CD8-positive, alpha-beta memory T cell (primary cell): ENCODE results near the gene UBE4B. TPM values are rescaled to one million over a fixed set of nuclear protein-coding genes. Genes with fewer than 3 reads are reported as not detected.
"Not testable (repeated sequence)": the region's sequence is repeated elsewhere in the genome, so short reads cannot be mapped to it uniquely, and the experiment has no call there.

ENCODE experiments used
- CTCF ChIA-PET: fragments of 350-600 bp; sonication (Branson Sonifier 250); formaldehyde crosslinking; loops from one replicate; lab custom pipeline; 2021; ENCODE audit warnings: antibody characterized with exemption; lab: Charles Lee
- POLR2A ChIA-PET: fragments of 350-600 bp; sonication (Branson Sonifier 250); formaldehyde crosslinking; loops from one replicate; lab custom pipeline; 2021; ENCODE audit warnings: antibody characterized with exemption; lab: Charles Lee
- DNase-seq, 5 donors: peaks; one replicate each; pipeline versions ENCODE4 v3.0.0 to v3.0.0-alpha.2; 2020 to 2022; ENCODE audit warnings: mixed read lengths in 1 of 5
- H3K27ac ChIP-seq: one replicate; pipeline ENCODE4 v1.7.0; 2013; ENCODE audit warnings: low read depth, mild to moderate bottlenecking, low read length, moderate library complexity
- H3K27me3 ChIP-seq: 2 replicates; pipeline ENCODE4 v1.7.0; 2013; ENCODE audit warnings: low read length, mild to moderate bottlenecking; ENCODE audit not compliant: insufficient read depth, poor library complexity, severe bottlenecking
- H3K36me3 ChIP-seq: 2 replicates; pipeline ENCODE4 v1.7.0; 2013; ENCODE audit warnings: mild to moderate bottlenecking, low read length, moderate library complexity; ENCODE audit not compliant: insufficient read depth
- H3K4me1 ChIP-seq: 2 replicates; pipeline ENCODE4 v1.7.0; 2013; ENCODE audit warnings: mild to moderate bottlenecking, low read length, moderate library complexity; ENCODE audit not compliant: insufficient read depth
- H3K4me3 ChIP-seq: 2 replicates; pipeline ENCODE4 v1.7.0; 2013; ENCODE audit warnings: mild to moderate bottlenecking, low read length
- H3K9me3 ChIP-seq: 2 replicates; pipeline ENCODE4 v1.7.0; 2013; ENCODE audit warnings: mild to moderate bottlenecking, low read length
- H3K27ac Mint-ChIP-seq, 8 donors: one replicate each; pipeline ENCODE4 v1.8.0; 2020 to 2021; ENCODE audit warnings: mixed read lengths in 8 of 8, mild to moderate bottlenecking in 6 of 8, inconsistent platforms in 3 of 8, moderate library complexity in 3 of 8
- H3K27me3 Mint-ChIP-seq, 2 donors: one replicate each; pipeline ENCODE4 v1.8.0; 2020 to 2021; ENCODE audit warnings: mixed read lengths in 2 of 2, mild to moderate bottlenecking in 1 of 2, moderate library complexity in 1 of 2
- H3K36me3 Mint-ChIP-seq, 3 donors: one replicate each; pipeline ENCODE4 v1.8.0; 2020 to 2021; ENCODE audit warnings: mixed read lengths in 3 of 3, inconsistent platforms in 1 of 3, mild to moderate bottlenecking in 1 of 3
- H3K4me1 Mint-ChIP-seq, 3 donors: one replicate each; pipeline ENCODE4 v1.8.0; 2020 to 2021; ENCODE audit warnings: mixed read lengths in 3 of 3, inconsistent platforms in 1 of 3, mild to moderate bottlenecking in 1 of 3
- H3K4me3 Mint-ChIP-seq, 7 donors: one replicate each; pipeline ENCODE4 v1.8.0; 2020 to 2021; ENCODE audit warnings: mixed read lengths in 7 of 7, mild to moderate bottlenecking in 6 of 7, moderate library complexity in 4 of 7, inconsistent platforms in 2 of 7
- H3K9me3 Mint-ChIP-seq, 5 donors: one replicate each; pipeline ENCODE4 v1.8.0; 2020 to 2022; ENCODE audit warnings: mixed read lengths in 5 of 5, mild to moderate bottlenecking in 3 of 5, moderate library complexity in 2 of 5, inconsistent platforms in 1 of 5
- polyA plus RNA-seq: library from polyadenylated mRNA; unstranded; fragments of 300-500 nt; fragmentation: Illumina TruSeq; gene quantifications from one replicate; pipeline ENCODE4 v1.2.3, GENCODE V29; 2021
- total RNA-seq, 2 experiments: library from RNA; stranded (reverse); gene quantifications; one replicate each; pipeline ENCODE4 v1.2.3, GENCODE V29; 2021

The UBE4B gene
- total and polyA plus RNA-seq, 3 experiments from 2014 or later: 13.7 to 40.6 (median 35.7) TPM

DNA sequence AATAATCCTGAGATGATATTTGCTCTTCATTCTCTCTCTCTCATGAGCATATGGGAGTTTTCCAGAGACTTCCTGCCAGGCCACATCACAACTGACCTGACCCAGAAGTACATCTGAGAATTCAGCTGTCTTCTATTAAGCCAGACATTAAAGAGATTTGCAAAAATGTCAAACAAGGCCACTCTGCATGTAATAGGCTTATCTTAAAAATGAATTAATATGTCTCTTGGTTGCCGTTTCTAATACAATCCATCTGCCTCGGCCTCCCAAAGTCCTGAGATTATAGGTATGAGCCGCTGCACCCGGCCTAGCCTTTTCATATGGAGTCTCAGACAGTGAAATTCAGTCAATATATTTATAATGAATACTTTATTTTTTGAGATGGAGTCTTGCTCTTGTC, 10.8 kb upstream of the UBE4B start:
- H3K27ac Mint-ChIP-seq, H3K27me3 Mint-ChIP-seq, H3K36me3 ChIP-seq, H3K27me3 ChIP-seq, DNase-seq, H3K4me3 Mint-ChIP-seq, H3K36me3 Mint-ChIP-seq, H3K9me3 Mint-ChIP-seq, H3K9me3 ChIP-seq, H3K27ac ChIP-seq, H3K4me1 Mint-ChIP-seq, H3K4me1 ChIP-seq, H3K4me3 ChIP-seq, CTCF ChIA-PET: not testable (repeated sequence)
- POLR2A ChIA-PET: interaction anchor here (0.6 kb wide), 1 partner anchor 11 kb away, joined by 6 read pairs; no protein-coding TSS in a partner anchor

- Mint-ChIP-seq H3K36me3 (no peaks in the 10 kb centered on the region), H3K4me1 (peaks cover 0 to 5% (median 0%) of the 10 kb centered on the region in 3 donors), H3K4me3 (no peak overlapping the region), H3K27ac (peak overlapping the region in 1 of 8 donors; percentile 38), H3K27me3 (no peaks in the 10 kb centered on the region), H3K9me3 (no peaks in the 10 kb centered on the region)
- Histone ChIP-seq H3K36me3 (no peaks in the 10 kb centered on the region), H3K27ac (no peak overlapping the region), H3K4me1 (no peaks in the 10 kb centered on the region), H3K27me3 (no peaks in the 10 kb centered on the region), H3K9me3 (no peaks in the 10 kb centered on the region), H3K4me3 (no peak overlapping the region)
- CTCF ChIA-PET: no interaction called here
- DNase-seq: no peak
- POLR2A ChIA-PET: no interaction called here
Measured at GRCh38 chr1:10022656-10023055, 10.1 kb upstream of the UBE4B start.

DNA sequence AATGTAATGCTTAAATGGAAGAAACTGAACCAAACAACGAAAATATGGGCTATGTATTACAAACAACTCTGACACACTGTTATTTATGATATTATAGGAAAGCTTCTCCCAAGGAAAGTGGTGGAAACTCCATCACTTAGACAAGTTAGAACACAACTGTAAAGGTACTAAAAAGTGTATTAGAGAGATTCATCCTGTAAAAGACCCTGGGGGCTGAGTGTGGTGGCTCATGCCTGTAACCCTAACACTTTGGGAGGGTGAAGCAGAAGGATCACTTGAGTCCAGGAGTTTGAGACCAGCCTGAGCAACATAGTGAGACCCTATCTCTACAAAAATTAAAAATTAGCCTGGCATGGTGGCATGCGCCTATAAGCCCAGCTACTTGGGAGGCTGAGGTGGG, 7.4 kb upstream of the UBE4B start:
- H3K36me3 Mint-ChIP-seq: no peaks in the 10 kb centered on the region
- CTCF ChIA-PET: interaction anchor here (1.2 kb wide), 1 partner anchor 74 kb away, joined by 3 read pairs; no protein-coding TSS in a partner anchor
- H3K4me1 Mint-ChIP-seq: no peaks in the 10 kb centered on the region
- Histone ChIP-seq H3K9me3 (no peaks in the 10 kb centered on the region), H3K27ac (no peak overlapping the region), H3K4me3 (no peak overlapping the region), H3K36me3 (no peaks in the 10 kb centered on the region), H3K4me1 (no peaks in the 10 kb centered on the region), H3K27me3 (no peaks in the 10 kb centered on the region)
- no peak overlapping the region for H3K27ac Mint-ChIP-seq
- POLR2A ChIA-PET: no interaction called here
- no peaks in the 10 kb centered on the region for H3K9me3 Mint-ChIP-seq
- H3K4me3 Mint-ChIP-seq: no peak overlapping the region
- H3K27me3 Mint-ChIP-seq: no peaks in the 10 kb centered on the region
- DNase-seq: no peak

DNA sequence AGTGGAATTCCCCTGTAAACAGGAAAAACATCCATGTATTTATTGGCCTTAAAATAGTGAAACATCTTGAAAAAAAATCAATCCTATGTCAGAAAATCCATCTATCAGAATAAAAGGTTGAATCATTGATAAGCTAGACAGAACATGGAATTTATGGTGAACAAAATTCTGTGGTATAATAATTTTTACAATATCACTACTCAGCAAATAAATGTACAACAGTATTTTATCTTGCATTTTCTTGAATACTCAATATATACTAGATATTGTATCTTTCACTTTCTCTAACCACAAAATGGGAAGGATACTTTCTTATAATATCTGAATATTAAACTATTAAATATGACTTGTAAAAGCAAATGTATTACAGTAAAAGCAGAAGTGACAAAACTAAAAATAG, 5.7 kb upstream of the UBE4B start:
- no peaks in the 10 kb centered on the region for H3K36me3 ChIP-seq
- ChIA-PET CTCF (no interaction called here), POLR2A (no interaction called here)
- H3K27ac Mint-ChIP-seq: no peak overlapping the region
- no peaks in the 10 kb centered on the region for H3K9me3 Mint-ChIP-seq
- H3K4me1 ChIP-seq: no peaks in the 10 kb centered on the region
- no peak overlapping the region for H3K4me3 Mint-ChIP-seq
- H3K9me3 ChIP-seq: no peaks in the 10 kb centered on the region
- DNase-seq: no peak
- H3K27me3 Mint-ChIP-seq: no peaks in the 10 kb centered on the region
- H3K27me3 ChIP-seq: no peaks in the 10 kb centered on the region
- no peak overlapping the region for H3K27ac ChIP-seq
- H3K4me3 ChIP-seq: no peak overlapping the region
- peaks cover 0 to under 1% (median under 1%) of the 10 kb centered on the region in 3 donors for H3K4me1 Mint-ChIP-seq
- H3K36me3 Mint-ChIP-seq: no peaks in the 10 kb centered on the region

GRCh38 chr1:10028956-10029500, 3.7 kb upstream of the UBE4B start:
- H3K36me3 Mint-ChIP-seq, H3K4me3 Mint-ChIP-seq, H3K27me3 Mint-ChIP-seq, H3K36me3 ChIP-seq, H3K4me3 ChIP-seq, H3K9me3 ChIP-seq, H3K27ac ChIP-seq, H3K27me3 ChIP-seq, CTCF ChIA-PET, DNase-seq, POLR2A ChIA-PET, H3K9me3 Mint-ChIP-seq, H3K27ac Mint-ChIP-seq: not testable (repeated sequence)
- H3K4me1 Mint-ChIP-seq: peaks cover 14 to 16% (median 14%) of the 10 kb centered on the region in 3 donors
- peaks cover 12% of the 10 kb centered on the region for H3K4me1 ChIP-seq

- Histone ChIP-seq H3K4me3 (no peak overlapping the region), H3K9me3 (no peaks in the 10 kb centered on the region), H3K36me3 (no peaks in the 10 kb centered on the region), H3K4me1 (peaks cover 18% of the 10 kb centered on the region), H3K27me3 (no peaks in the 10 kb centered on the region), H3K27ac (no peak overlapping the region)
- no peak for DNase-seq
- no peaks in the 10 kb centered on the region for H3K27me3 Mint-ChIP-seq
- no peaks in the 10 kb centered on the region for H3K9me3 Mint-ChIP-seq
- H3K36me3 Mint-ChIP-seq: peaks cover 0 to 6% (median 0%) of the 10 kb centered on the region in 3 donors
- ChIA-PET CTCF (no interaction called here), POLR2A (interaction anchor here (0.7 kb wide), 1 partner anchor 38 kb away, joined by 4 read pairs; no protein-coding TSS in a partner anchor)
- H3K4me3 Mint-ChIP-seq: peak overlapping the region in 1 of 7 donors; percentile 27
- peaks cover 23 to 30% (median 28%) of the 10 kb centered on the region in 3 donors for H3K4me1 Mint-ChIP-seq
- no peak overlapping the region for H3K27ac Mint-ChIP-seq
Measured at GRCh38 chr1:10031461-10031860, 1.3 kb upstream of the UBE4B start.

GRCh38 chr1:10033359-10033845, 644 bp downstream of the UBE4B start:
- peak overlapping the region; percentile 94 to 99 (median 95) for H3K4me3 Mint-ChIP-seq
- no peaks in the 10 kb centered on the region for H3K9me3 ChIP-seq
- no peaks in the 10 kb centered on the region for H3K9me3 Mint-ChIP-seq
- H3K4me1 Mint-ChIP-seq: peaks cover 23 to 33% (median 30%) of the 10 kb centered on the region in 3 donors
- H3K27ac ChIP-seq: peak overlapping the region; percentile 96
- peak overlapping the region; percentile 97 for H3K4me3 ChIP-seq
- peak overlapping the region; percentile 87 to 99 (median 95) for H3K27ac Mint-ChIP-seq
- peaks cover 0 to 22% (median 0%) of the 10 kb centered on the region in 3 donors for H3K36me3 Mint-ChIP-seq
- peaks cover 18% of the 10 kb centered on the region for H3K4me1 ChIP-seq
- no peaks in the 10 kb centered on the region for H3K27me3 ChIP-seq
- no peaks in the 10 kb centered on the region for H3K36me3 ChIP-seq
- DNase-seq: no peak
- H3K27me3 Mint-ChIP-seq: no peaks in the 10 kb centered on the region
- ChIA-PET CTCF (interaction anchor here (0.7 to 0.8 kb wide), 2 partner anchors 84 to 123 kb away, joined by 3 read pairs; partner anchors contain the start of gene CTNNBIP1), POLR2A (interaction anchor here (0.6 kb wide), 1 partner anchor 1878 kb away, joined by 3 read pairs; no protein-coding TSS in a partner anchor)

GRCh38 chr1:10042746-10043145, 10.0 kb downstream of the UBE4B start:
- DNase-seq: no peak
- Mint-ChIP-seq H3K4me3 (no peak overlapping the region), H3K27me3 (no peaks in the 10 kb centered on the region), H3K4me1 (peaks cover 40 to 60% (median 44%) of the 10 kb centered on the region in 3 donors), H3K27ac (peak overlapping the region in 1 of 8 donors; percentile 30), H3K36me3 (peaks cover 0 to 57% (median 6%) of the 10 kb centered on the region in 3 donors), H3K9me3 (no peaks in the 10 kb centered on the region)
- Histone ChIP-seq H3K4me3 (no peak overlapping the region), H3K4me1 (peaks cover 5% of the 10 kb centered on the region), H3K27ac (no peak overlapping the region), H3K9me3 (no peaks in the 10 kb centered on the region), H3K27me3 (no peaks in the 10 kb centered on the region), H3K36me3 (no peaks in the 10 kb centered on the region)
- POLR2A ChIA-PET: no interaction called here
- CTCF ChIA-PET: no interaction called here
